COLO668 (cell line): ENCODE results near the gene ZIC1.

Experiments
- DNase-seq: peaks from one replicate; lab custom pipeline; 2025; ENCODE audit not compliant: unreplicated experiment; lab: John Stamatoyannopoulos, UW

ZIC1 gene

DNA sequence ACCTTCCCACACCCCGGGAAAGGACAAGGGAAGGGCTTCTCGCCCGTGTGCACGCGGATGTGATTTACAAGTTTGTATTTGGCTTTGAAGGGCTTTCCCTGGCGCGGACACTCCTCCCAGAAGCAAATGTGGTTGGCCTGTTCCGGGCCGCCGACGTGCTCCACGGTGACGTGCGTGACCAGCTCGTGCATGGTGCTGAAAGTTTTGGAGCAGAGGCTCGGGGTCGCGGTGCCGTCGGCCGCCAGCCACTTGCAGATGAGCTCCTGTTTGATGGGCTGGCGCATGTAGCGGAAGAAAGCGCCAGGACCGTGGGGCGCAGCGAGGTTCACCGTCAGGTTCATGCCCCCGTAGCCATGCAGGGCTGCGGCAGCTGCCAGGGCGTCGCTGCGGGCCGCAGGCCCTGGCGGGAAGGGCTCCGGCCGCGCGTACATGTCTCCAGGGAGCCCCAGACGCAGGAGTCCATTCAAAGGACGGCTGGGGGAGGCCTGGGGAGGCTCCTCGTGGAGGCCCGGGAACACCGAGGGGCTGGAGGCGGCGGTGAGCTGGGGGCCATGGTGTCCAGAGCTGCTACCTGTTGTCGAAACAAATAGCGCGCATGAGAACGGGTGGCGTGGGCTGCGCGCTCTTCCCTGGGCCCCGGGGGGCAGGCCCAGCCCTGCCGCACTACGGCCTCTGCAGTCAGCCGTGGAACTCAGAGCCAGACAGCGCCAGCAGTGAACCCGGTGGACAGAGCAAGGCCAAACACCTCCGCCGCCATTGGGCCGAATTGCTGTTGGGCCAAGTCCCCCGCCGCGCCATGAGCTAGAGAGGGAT is 13.1 kb upstream of the ZIC1 start:
- no peak for DNase-seq

DNA sequence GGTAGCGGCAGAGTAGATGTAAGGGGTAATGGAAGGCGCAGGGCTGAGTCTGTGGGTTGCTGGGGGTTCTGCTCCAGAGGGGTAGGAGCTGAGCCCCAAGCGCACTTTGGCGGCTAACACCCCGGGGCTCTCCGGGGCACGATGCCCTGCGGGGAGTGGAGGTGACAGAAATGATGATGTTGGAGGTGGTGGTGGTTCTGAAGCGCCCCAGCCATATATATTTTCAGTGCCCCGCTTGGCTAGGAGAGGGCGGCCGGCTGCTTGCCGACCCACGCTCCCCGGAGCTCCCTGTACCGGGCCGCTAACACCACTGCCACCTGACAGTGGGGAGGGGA is 12.5 kb upstream of the ZIC1 start:
- no peak for DNase-seq

DNA sequence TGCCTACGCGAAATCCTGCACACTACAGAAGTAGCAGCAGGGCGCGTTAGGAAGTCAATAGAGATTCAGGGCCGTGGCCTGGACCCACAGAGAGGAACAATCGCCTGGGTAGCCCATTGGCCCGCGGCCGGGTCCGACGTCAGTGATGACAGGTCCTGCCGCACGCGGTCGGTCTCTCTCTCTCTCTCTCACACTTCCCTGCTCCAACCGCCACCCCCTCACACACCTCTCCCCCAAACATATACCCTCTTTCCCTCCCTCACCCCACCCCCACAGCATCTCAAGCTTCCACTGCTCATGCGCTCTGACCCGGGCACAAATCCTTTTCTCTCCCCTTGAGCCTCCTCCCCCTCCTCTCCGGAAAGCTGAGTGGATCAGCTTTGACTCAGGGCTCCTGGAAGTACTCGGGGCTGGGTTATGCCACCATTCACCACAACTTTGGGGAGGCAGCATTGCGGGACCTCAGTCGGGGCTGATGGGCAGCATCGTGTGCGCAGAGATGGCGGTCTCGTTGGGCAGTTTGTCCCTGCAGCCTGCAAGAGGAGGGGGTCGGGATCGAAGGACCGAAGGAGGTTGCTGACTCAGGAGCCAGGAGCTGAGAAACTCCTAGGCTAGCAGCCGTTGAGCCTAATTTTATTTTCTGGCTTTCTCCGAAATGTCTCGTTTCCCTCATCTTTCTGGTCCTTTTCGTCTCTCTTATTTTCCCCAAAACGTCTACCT is 11.8 kb upstream of the ZIC1 start:
- DNase-seq: no peak

DNA sequence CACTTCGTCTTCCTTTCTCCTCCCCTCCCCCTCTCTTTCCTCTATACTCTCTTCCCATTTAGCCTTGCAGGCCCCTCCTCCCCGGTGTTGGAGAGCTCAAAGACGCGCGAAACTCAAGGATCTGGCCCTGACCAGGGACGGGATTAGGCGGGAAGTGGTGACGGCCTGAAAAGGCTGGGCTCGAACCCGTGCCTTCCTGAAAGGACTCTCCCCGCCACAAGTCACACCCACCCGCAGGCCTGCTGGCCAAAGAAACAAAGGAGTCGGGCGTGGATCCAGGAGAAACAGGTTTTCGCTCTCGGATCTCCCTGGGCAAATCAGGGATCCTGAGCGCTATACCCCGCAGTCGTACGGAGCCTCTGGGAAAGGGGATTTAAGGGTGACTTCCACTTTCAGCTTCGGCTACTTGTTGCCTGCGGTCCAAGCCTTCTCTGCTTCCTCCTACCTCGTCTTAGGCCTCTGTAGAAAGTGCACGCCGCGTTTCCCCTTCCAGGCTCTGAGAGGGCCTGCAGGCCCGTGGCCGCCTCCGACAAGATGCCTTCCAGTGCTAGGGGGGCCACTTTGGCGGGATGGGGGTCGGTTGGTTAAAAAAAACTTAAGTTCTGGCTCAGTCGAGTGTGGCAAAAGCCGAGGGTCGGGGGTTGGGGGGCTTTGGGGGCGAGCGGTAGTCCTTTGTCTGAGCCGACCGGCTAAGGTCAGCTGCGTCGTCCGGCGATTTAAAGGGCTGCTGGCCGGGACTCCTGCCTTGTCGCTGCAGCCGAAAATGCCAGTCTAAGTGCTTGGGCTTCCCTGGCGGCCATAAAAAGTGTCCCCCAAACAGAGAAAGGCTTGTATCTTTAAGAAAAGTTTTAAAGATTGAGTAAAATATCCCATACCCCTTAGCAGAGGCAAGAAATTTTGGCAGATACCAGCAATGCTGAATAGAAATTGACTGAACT is 11.0 kb upstream of the ZIC1 start:
- DNase-seq: no peak

GRCh38 chr3:147398813-147399534 is 10.2 kb upstream of the ZIC1 start:
- no peak for DNase-seq

DNA sequence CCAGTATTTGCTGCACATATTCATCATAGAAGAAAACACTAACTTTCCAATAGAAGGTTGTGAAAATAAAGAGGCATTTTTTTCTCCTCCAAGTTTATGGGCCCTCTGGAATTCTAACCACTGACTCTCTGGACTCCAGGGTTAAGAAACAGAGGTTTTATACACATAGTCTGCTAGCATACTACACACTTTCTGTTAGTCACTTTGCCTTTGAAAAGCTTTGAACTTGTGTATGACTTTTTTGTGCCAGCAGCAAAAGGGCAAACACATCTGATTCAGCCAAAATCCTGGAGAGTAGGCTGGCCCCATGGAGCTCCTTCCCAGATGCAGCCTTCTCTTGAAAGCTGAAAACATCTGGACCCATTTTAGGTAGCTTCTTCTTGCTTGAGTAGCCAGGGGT is 9.1 kb upstream of the ZIC1 start:
- DNase-seq: no peak

DNA sequence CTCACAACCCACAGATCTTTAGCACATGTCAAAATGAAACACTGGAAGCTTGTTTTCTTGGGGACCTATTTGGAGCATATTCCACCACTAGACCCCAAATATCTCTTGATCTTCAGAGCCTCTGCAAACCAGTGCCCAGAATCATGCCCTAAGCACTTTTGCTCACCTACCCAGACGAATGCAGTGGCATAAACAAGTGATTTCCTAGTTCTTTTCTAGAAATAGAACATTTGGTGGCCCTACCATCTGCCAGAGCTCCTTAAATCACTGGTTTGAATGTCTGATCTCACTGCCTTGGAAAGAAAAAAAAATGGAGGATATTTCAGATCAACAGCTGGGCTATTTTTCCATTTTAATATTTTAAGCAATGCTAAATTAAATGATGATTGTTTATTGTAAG is 8.2 kb upstream of the ZIC1 start:
- DNase-seq: no peak

DNA sequence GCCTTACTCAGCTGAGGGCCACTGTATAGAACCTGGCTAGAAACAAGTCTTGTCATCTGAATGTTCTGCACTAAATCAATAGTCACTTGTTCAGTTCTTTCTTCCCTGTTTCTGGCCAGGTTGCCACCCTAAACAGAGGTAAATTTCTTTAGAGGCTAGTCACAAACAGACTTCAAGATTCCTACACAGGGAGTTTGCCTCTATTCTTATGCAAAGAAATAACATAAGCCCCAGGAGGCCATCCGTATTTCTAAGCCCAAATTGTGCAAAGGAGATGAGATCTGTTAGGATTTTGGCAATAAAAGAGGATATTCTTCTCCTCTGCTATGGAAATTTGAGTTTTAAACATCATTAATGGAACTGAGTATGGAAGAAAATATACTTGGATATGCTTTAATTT is 7.7 kb upstream of the ZIC1 start:
- DNase-seq: no peak

DNA sequence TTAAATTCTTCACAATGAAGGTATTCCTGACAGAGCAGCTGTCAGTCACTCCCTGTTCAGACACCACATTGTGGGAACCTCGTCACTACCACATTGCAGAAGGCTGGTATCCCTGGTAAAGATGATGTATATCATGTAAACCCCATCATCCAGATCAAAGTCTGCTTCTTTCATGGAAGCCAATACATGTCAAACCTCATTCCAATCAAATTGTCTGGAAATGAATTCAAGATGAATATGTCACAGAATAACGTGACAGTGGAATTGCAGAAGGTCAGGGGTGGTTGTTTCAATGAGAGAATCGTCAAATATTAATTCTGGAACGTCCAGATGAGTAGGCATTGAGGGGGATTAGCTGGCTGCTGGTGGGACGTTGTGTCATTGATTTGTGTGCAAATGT is 7.0 kb upstream of the ZIC1 start:
- no peak for DNase-seq

DNA sequence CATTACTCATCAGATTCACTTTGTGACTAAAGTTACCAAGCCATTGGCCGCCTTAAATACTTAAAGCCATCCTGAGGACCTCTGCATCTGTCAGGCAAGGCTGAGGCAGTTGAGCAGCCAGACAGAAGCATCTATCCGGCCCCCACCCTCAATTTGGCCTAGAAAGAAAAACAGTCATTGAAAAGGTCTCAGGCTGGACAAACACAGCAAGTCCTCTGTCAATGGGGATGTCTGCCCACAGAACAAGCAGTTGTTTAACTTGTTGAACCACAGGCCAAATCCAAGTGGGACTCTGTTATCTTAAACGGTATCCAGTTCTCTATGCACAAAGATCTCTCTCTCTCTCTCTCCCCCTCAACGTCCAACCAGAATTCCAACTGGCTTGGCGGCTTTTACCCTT is 5.7 kb upstream of the ZIC1 start:
- DNase-seq: no peak

GRCh38 chr3:147404000-147404799 is 5.0 kb upstream of the ZIC1 start:
- DNase-seq: no peak

- DNase-seq: no peak
Measured at GRCh38 chr3:147404800-147405230, 4.3 kb upstream of the ZIC1 start.

DNA sequence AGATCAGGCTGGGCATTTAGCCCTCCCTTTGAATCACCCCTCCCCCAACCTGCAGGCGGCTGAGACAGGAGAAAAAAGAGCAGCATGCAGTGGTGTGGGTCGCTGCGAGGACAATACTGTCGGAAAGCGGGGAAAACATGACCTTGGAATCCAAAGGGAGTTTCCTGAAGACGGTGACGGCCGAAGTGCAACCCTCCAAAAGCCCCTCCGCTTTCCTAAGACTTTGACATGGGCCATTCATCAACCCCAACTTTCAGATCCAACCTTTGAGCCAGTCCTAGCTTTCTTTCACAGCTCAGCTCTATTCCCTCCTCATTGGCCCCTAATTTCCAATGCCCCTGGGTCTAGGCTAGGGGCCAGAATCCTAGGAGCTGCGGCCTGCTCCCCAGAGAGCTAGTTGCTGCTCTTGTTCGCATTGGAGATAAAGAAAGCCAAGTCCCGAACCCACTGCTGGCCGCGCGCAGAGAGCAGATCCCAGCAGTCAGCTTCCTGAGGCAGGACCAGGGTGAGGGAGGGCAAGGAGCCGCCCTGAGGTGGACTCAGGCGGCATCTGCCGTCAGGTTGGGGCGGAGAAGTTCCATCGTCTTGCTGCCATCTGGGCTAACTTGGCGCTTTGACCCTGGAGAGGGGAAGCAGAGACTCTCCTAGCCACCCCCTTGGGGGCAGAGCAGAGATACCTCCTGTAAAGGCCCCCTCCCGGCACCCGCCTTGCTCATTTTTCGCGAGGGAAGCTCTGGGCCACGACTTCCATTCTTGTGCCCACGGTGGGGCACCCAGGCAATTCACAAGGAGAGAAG is 3.7 kb upstream of the ZIC1 start:
- no peak for DNase-seq

DNA sequence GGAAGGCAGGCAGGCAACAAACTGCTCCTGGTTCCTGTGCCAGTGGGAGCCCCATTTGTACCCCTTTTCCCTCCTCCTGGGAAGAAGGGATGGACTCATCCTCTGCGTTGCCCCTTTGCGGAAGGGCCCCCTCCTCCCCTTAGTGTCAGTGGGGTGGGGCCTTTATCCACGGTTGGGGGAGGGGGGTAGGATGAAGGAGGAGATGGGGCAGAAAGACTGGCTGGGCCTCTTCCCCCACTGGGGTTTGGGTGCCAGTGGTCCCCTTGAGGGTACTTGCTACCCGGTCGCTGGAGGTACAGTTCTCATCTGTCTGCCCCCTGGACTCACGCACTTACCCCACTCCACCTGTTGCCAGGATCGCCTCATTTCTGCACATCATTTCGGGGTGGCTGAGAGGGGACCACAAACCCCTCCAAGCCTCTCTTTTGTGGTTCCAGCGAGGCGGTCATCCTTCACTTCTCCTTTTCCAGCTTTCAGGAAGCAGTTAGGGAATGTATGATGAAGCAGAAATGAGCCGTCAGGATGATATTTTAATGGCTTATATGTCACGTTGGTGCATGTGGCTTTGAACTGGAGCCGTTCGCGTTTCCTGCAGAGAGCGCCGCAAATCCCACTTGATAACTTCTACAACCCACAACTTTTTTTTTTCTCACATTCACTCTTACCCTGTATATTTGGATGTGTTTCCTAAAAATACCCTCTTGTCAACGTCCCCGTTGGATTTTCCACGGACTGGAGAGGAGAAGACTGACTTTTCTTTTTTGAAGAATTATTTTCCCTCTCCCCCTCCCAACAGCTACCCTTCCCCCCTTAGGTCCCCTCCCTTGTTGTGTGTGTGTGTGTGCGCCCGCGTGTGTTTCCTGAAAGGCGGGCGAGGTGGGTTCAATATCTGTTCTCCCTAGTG is 2.9 kb upstream of the ZIC1 start, which contains the start of gene ZIC4:
Gene ZIC4 (minus strand): TSS at position 516 of the 904 bp plus-strand sequence. CDS start 3,746 bp downstream, outside the sequence.
- DNase-seq: no peak

DNA sequence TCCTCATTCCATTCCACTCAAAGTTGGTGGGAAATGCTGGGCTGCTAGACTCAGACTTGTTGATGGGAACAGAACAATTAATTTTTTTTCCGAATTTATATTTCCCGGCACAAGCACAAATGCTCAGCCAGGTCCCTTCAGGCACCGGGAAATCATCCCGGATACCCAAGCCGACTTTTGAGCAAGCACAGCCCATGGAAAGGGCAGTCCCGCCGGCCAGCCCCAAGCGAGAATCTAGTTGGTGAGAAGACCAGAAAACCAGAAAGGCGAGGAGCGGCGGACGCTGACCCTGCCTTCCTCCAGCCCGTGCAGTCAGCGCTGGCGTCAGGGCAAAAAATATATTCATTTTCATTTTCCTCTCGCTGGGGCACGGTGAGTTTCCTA is 2.1 kb upstream of the ZIC1 start:
- no peak for DNase-seq

DNA sequence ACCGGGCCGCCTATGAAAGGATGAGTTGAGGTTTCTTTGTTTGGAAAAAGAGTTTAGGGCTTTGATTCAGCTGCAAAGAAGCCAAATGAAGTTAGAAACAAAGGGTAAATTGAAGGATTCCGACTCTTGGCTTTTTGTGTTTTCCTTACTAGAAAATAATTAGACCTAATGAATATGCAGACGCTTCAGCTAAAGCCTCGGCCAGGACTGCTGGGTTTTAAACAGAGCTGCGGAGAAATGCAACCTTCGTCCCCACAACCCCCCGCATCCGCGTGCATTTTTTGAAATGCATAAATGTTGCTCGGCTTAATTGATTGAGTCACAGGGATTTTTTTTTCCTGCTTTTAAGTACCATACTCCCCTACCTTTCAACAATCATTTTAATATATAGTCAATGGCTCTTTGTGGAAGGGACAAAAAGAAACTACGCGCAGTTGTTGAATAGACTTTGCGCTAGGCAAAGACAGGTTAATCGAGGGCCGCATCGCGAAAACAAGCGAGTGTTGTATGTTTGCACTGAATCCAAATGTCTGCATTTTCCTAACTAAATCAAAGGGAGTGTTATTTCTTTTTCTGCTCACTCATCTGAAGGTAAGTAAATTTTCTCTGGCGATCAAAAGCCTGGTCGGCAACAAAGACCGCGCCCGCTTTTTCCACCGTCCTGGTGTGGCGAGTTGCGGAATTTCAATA is 1.5 kb upstream of the ZIC1 start:
- DNase-seq: no peak

DNA sequence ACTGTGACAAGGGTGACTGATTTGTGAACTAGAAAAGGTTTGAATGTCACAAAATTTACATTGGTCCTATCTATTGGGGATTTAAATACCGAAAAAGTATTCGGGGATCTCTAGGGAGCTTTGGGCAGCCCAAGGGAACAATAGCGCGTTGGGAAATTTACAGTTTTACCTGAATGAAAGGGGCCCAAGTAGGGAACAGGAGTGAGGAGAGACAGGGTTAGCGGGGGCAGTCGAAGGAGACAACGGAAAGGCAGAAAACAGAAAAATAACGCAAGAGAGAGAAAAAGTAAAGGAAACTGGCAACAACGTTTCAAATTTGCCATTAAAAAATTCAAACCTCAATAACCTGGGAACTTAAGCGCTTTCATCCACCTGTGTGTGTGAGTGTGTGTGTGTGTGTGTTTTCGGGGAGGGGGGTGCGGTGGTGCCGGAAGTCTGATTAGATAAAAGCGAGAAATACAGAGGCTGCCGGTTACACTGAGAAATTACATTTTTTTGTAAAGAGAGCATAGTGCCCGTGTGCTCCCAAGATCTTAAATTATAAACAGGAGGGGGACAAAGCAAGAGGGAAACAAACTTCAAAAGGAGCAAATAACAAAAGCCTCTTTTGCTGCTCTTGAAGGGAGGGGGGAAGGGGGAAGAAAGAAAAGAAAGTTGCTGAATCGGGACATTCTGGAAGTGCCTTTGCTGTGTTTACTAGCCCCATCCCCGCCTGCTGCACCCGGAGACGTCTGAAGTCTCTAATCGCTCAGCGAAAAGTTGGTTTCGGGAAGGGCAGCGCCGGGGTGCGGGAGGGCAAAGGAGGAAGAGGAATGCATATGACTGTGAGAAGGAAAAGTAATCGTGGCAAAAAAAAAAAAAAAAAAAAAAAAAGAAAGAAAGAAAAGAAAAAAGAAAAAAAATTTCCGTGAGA is 721 bp upstream of the ZIC1 start:
- DNase-seq: no peak
